K562 (cell line): ENCODE results near the gene PRKCQ. TPM values are rescaled to one million over a fixed set of nuclear protein-coding genes. Genes with fewer than 3 reads are reported as not detected.

Source experiments
- ATAC-seq: fragments of 200-7000 bp; cut with Tn5 transposase; 3 replicates; pipeline ENCODE4 v1.9.1; 2020; ENCODE audit warnings: moderate library complexity
- BruUV-seq: library from RNA; stranded (reverse); fragments of 400-500 nt; replicated peaks from 2 replicates; lab custom pipeline; 2021; lab: Mats Ljungman, UMichigan
- CTCF ChIA-PET: fragments of 300-600 bp; formaldehyde crosslinking; extraction: SDS; loops from one replicate; lab custom pipeline; 2021; ENCODE audit warnings: low intra/inter-chr PET ratio; lab: Yijun Ruan, JAX
- POLR2A ChIA-PET: fragments of 300-600, 350-650 bp; sonication (Branson Sonifier 250); formaldehyde crosslinking; extraction: SDS; loops from one replicate; lab custom pipeline; 2021; ENCODE audit warnings: antibody characterized with exemption, inconsistent platforms; lab: Yijun Ruan, JAX
- DNase-seq, 4 experiments: peaks; one replicate each; pipeline versions ENCODE4 v3.0.0 to v3.0.0-alpha.2; 2011 to 2018; ENCODE audit warnings: low spot score in 3 of 4, mixed read lengths in 3 of 4; ENCODE audit errors: extremely low read depth in 1 of 4
- FAIRE-seq: peaks from 2 replicates; lab custom pipeline; 2011; peaks lifted over from hg19 to GRCh38; lab: Jason Lieb, UNC
- H2AFZ ChIP-seq: 2 replicates; pipeline ENCODE4 v1.6.0; 2011; ENCODE audit warnings: low read depth, low read length, control low read depth, inconsistent platforms
- H3K27ac ChIP-seq: fragments of 200-600 bp; 3 replicates; pipeline ENCODE4 v1.8.0; 2011; ENCODE audit warnings: low read depth, mild to moderate bottlenecking, control low read depth, inconsistent platforms, low read length, moderate library complexity, mixed read lengths; ENCODE audit errors: extremely low read depth
- H3K27me3 ChIP-seq, 2 experiments: fragments of 300-600 bp in 1 of 2; 2 replicates in 1 of 2; 3 replicates in 1 of 2; pipeline versions ENCODE4 v1.6.0 to v1.8.0; 2011; ENCODE audit warnings: inconsistent platforms in 2 of 2, low read length in 2 of 2, mild to moderate bottlenecking in 1 of 2, mixed read lengths in 1 of 2, moderate library complexity in 1 of 2; ENCODE audit not compliant: control insufficient read depth in 2 of 2, insufficient read depth in 2 of 2
- H3K36me3 ChIP-seq: fragments of 300-600 bp; 3 replicates; pipeline ENCODE4 v1.8.0; 2011; ENCODE audit warnings: mild to moderate bottlenecking, low read length, inconsistent platforms; ENCODE audit not compliant: control insufficient read depth, insufficient read depth
- H3K4me1 ChIP-seq, 2 experiments: fragments of 200-600 bp in 1 of 2; replicated peaks in 1 of 2; 2 replicates in 1 of 2; 3 replicates in 1 of 2; pipeline versions ENCODE4 v1.5.1 to v1.8.0; 2011; ENCODE audit warnings: inconsistent platforms in 2 of 2, low read length in 2 of 2, mild to moderate bottlenecking in 1 of 2, mixed read lengths in 1 of 2, moderate library complexity in 1 of 2; ENCODE audit not compliant: control insufficient read depth in 2 of 2, insufficient read depth in 2 of 2
- H3K4me2 ChIP-seq: 2 replicates; pipeline ENCODE4 v1.6.1; 2011; ENCODE audit warnings: low read length, control low read depth, inconsistent platforms, mixed read lengths; ENCODE audit not compliant: insufficient read depth
- H3K4me3 ChIP-seq: fragments of 200-600 bp; sonication (generic), shearing (Covaris generic); 2 replicates; pipeline ENCODE4 v1.5.1; 2016; ENCODE audit warnings: control low read depth, inconsistent platforms
- H3K79me2 ChIP-seq: fragments of 200-600 bp; 3 replicates; pipeline ENCODE4 v1.8.0; 2011; ENCODE audit warnings: low read length, inconsistent platforms; ENCODE audit not compliant: control insufficient read depth, insufficient read depth
- H3K9ac ChIP-seq, 2 experiments: 2 replicates each; pipeline versions ENCODE4 v1.6.0 to v1.6.1; 2011; ENCODE audit warnings: low read depth in 2 of 2, low read length in 2 of 2, control low read depth in 1 of 2, inconsistent platforms in 1 of 2, mild to moderate bottlenecking in 1 of 2, mixed read lengths in 1 of 2; ENCODE audit not compliant: insufficient read depth in 1 of 2
- H3K9me1 ChIP-seq: one replicate; pipeline ENCODE4 v1.6.0; 2011; ENCODE audit warnings: inconsistent platforms, mild to moderate bottlenecking, low read length, moderate library complexity; ENCODE audit not compliant: control insufficient read depth, insufficient read depth
- H3K9me3 ChIP-seq: replicated peaks from 2 replicates; pipeline ENCODE4 v1.5.1; 2011; ENCODE audit warnings: low read depth, low read length, inconsistent platforms; ENCODE audit not compliant: control insufficient read depth, insufficient read depth
- H4K20me1 ChIP-seq: replicated peaks from 2 replicates; pipeline ENCODE4 v1.6.1; 2011; ENCODE audit warnings: low read length, inconsistent platforms, mixed read lengths; ENCODE audit not compliant: control insufficient read depth, insufficient read depth
- BCOR ChIP-seq: fragments of 450-650 bp; IDR thresholded peaks from 2 replicates; pipeline ENCODE4 v1.6.1; 2016
- CSDE1 ChIP-seq, 2 experiments: fragments of 450-650 bp; IDR thresholded peaks; 2 replicates each; pipeline ENCODE4 v1.6.1; 2016; ENCODE audit warnings: mild to moderate bottlenecking in 1 of 2
- FIP1L1 ChIP-seq: fragments of 200-400 bp; formaldehyde crosslinking; IDR thresholded peaks from 2 replicates; pipeline ENCODE4 v1.6.1; 2018; ENCODE audit warnings: mild to moderate bottlenecking, low read depth, low read length; ENCODE audit not compliant: poor library complexity, severe bottlenecking
- GABPB2 ChIP-seq: fragments of 250-450 bp; sonication (Bioruptor Pico); conservative IDR thresholded peaks from 2 replicates; pipeline ENCODE4 v1.5.1; 2021; ENCODE audit warnings: mild to moderate bottlenecking
- KLF1 ChIP-seq: fragments of 450-650 bp; IDR thresholded peaks from 2 replicates; pipeline ENCODE4 v1.6.1; 2016; ENCODE audit warnings: missing genetic modification characterization, missing compliant biosample characterization
- SNIP1 ChIP-seq: fragments of 450-650 bp; IDR thresholded peaks from 2 replicates; pipeline ENCODE4 v1.7.1; 2017; ENCODE audit warnings: low read depth, mild to moderate bottlenecking
- ZFPM2 ChIP-seq: fragments of 250-450 bp; sonication (Bioruptor Pico); IDR thresholded peaks from 2 replicates; pipeline ENCODE4 v1.5.1; 2022; ENCODE audit warnings: mild to moderate bottlenecking
- whole genome bisulfite sequencing: fragments of 100-300 bp; shearing (Covaris generic); methylation state at CpG from one replicate; pipeline ENCODE4 v1.1.6; 2016; ENCODE audit warnings: low coverage, mixed read lengths; ENCODE audit not compliant: insufficient coverage; ENCODE audit errors: missing lambda C conversion rate; 5-methylcytosine and 5-hydroxymethylcytosine counted together
- in situ Hi-C: fragments of 300-500 bp; cut with MboI; formaldehyde crosslinking; loops from 4 replicates; pipeline ENCODE4 v1.15.0; 2018; ENCODE audit warnings: inconsistent platforms, mixed read lengths
- intact Hi-C: fragments of 100-400 bp; cut with micrococcal nuclease; formaldehyde crosslinking; loops from 2 replicates; pipeline ENCODE4 v1.14.2; 2022
- polyA plus RNA-seq, 8 experiments: library from polyadenylated mRNA; depleted of rRNA in 4 of 8; stranded (reverse) in 5 of 8; unstranded in 3 of 8; fragments of >200 nt; fragmentation: Nextera tagmentation in 2 of 8; fragmentation: Illumina TruSeq in 1 of 8; extraction: Ambion mirVana in 2 of 8; extraction: Trizol in 1 of 8; gene quantifications; 2 replicates each; pipeline versions ENCODE4 v1.2.1 to v1.2.3, GENCODE V29; 2011 to 2014; ENCODE audit warnings: inconsistent platforms in 1 of 8, missing spikeins in 1 of 8
- total RNA-seq, 7 experiments: library from RNA; depleted of rRNA in 6 of 7; stranded (reverse); fragments of >200 nt in 6 of 7; fragmentation: Illumina TruSeq in 2 of 7; extraction: Trizol in 2 of 7; gene quantifications; 2 replicates each; pipeline versions ENCODE4 v1.2.1 to v1.2.3, GENCODE V29; 2011 to 2021; ENCODE audit warnings: low replicate concordance in 1 of 7
- TF ChIP-seq, protein P1 (sequence below): sonication (generic); formaldehyde crosslinking; IDR thresholded peaks from 2 replicates; pipeline ENCODE4 v1.8.0; 2022; ENCODE audit warnings: mild to moderate bottlenecking, missing genetic modification reagents
- TF ChIP-seq, protein P2 (sequence below): sonication (generic); IDR thresholded peaks from 2 replicates; pipeline ENCODE4 v1.6.1; 2016
- TF ChIP-seq, protein P3 (sequence below): fragments of 200-800 bp; sonication (Bioruptor generic); IDR thresholded peaks from 2 replicates; pipeline ENCODE4 v1.6.1; 2017; ENCODE audit warnings: missing genetic modification characterization, missing compliant biosample characterization
- TF ChIP-seq, protein P4 (sequence below): fragments of 250-450 bp; sonication (Bioruptor Pico); IDR thresholded peaks from 2 replicates; pipeline ENCODE4 v1.6.1; 2021; ENCODE audit warnings: mild to moderate bottlenecking
- TF ChIP-seq, protein P5 (sequence below): sonication (generic); formaldehyde crosslinking; IDR thresholded peaks from 2 replicates; pipeline ENCODE4 v1.8.1; 2023; ENCODE audit warnings: mild to moderate bottlenecking, missing genetic modification reagents

PRKCQ gene
- total and polyA plus RNA-seq, 9 of the 15 experiments (the other 6 are each of a cell fraction or from before 2014, with no cell fraction given), result 4.4 to 23.3 (median 14.6) TPM

DNA sequence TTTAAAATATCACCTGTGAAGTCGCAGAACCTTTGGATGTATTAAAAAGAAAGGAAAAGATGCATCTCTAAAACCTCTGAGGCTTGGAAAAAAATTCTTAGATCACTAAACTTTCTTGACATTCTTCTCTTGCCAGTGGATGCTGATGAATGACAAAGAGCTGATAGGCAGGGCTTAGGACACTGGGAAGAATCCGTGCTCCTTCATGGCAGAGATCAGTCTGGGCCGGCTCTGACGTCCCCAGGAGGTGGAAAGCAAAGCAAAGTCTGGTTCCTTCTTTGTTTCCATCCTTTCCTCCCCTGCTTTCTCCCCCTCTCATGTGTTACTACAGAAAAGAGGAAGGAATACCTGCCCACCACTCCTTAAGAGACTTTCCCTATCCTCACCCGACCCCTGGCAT is 161.9 kb downstream of the PRKCQ start:
- ATAC-seq, result no peak
- no peak for DNase-seq

More for the DNA sequence above, 161.9 kb downstream of the PRKCQ start:
- CTCF ChIA-PET, result interaction anchor here (0.6 to 2.9 kb wide), 2 partner anchors 247 to 250 kb away, joined by 3 to 29 read pairs; no protein-coding TSS in a partner anchor
- Histone ChIP-seq H3K9ac (no peak overlapping the region), H3K9me1 (no peaks in the 10 kb centered on the region), H3K4me2 (no peak overlapping the region), H3K36me3 (no peaks in the 10 kb centered on the region), H3K27me3 (peaks cover 2 to 13% of the 10 kb centered on the region in 2 experiments; a peak in 1 of 5 replicates), H3K4me3 (no peak overlapping the region), H3K27ac (no peak overlapping the region), H3K9me3 (no peaks in the 10 kb centered on the region; the same call in 1 of the 2 replicates), H3K4me1 (no peaks in the 10 kb centered on the region), H2AFZ (no peak overlapping the region), H4K20me1 (peaks cover 5% of the 10 kb centered on the region; the same call in 1 of the 2 replicates), H3K79me2 (no peaks in the 10 kb centered on the region)
- TF ChIP-seq ZFPM2 (no peak), CSDE1 (IDR thresholded peaks at IDR 0.05) (no peak), KLF1 (tag) (no peak), BCOR (no peak), SNIP1 (no peak), GABPB2 (CRISPR knock-in tag) (no peak), FIP1L1 (no peak)
- TF ChIP-seq, protein P1, sequence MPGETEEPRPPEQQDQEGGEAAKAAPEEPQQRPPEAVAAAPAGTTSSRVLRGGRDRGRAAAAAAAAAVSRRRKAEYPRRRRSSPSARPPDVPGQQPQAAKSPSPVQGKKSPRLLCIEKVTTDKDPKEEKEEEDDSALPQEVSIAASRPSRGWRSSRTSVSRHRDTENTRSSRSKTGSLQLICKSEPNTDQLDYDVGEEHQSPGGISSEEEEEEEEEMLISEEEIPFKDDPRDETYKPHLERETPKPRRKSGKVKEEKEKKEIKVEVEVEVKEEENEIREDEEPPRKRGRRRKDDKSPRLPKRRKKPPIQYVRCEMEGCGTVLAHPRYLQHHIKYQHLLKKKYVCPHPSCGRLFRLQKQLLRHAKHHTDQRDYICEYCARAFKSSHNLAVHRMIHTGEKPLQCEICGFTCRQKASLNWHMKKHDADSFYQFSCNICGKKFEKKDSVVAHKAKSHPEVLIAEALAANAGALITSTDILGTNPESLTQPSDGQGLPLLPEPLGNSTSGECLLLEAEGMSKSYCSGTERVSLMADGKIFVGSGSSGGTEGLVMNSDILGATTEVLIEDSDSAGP (CRISPR knock-in tag), result no peak
- TF ChIP-seq, protein P2, sequence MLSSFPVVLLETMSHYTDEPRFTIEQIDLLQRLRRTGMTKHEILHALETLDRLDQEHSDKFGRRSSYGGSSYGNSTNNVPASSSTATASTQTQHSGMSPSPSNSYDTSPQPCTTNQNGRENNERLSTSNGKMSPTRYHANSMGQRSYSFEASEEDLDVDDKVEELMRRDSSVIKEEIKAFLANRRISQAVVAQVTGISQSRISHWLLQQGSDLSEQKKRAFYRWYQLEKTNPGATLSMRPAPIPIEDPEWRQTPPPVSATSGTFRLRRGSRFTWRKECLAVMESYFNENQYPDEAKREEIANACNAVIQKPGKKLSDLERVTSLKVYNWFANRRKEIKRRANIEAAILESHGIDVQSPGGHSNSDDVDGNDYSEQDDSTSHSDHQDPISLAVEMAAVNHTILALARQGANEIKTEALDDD, result no peak
- TF ChIP-seq, protein P3, sequence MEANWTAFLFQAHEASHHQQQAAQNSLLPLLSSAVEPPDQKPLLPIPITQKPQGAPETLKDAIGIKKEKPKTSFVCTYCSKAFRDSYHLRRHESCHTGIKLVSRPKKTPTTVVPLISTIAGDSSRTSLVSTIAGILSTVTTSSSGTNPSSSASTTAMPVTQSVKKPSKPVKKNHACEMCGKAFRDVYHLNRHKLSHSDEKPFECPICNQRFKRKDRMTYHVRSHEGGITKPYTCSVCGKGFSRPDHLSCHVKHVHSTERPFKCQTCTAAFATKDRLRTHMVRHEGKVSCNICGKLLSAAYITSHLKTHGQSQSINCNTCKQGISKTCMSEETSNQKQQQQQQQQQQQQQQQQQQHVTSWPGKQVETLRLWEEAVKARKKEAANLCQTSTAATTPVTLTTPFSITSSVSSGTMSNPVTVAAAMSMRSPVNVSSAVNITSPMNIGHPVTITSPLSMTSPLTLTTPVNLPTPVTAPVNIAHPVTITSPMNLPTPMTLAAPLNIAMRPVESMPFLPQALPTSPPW (CRISPR knock-in tag), result no peak
- TF ChIP-seq, protein P4, sequence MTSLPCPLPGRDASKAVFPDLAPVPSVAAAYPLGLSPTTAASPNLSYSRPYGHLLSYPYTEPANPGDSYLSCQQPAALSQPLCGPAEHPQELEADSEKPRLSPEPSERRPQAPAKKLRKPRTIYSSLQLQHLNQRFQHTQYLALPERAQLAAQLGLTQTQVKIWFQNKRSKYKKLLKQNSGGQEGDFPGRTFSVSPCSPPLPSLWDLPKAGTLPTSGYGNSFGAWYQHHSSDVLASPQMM, result no peak
- TF ChIP-seq, protein P5, sequence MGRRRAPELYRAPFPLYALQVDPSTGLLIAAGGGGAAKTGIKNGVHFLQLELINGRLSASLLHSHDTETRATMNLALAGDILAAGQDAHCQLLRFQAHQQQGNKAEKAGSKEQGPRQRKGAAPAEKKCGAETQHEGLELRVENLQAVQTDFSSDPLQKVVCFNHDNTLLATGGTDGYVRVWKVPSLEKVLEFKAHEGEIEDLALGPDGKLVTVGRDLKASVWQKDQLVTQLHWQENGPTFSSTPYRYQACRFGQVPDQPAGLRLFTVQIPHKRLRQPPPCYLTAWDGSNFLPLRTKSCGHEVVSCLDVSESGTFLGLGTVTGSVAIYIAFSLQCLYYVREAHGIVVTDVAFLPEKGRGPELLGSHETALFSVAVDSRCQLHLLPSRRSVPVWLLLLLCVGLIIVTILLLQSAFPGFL, result no peak
- intact Hi-C loops (loop anchor here (5.0 kb wide), 1 partner anchor 229 kb away; no protein-coding TSS in a partner anchor), in situ Hi-C loops (no loop called here)
- 4% methylated on average over 5 of the region's 5 CpGs for WGBS
- no TSS peak for BruUV-seq
- FAIRE-seq, result no peak
- POLR2A ChIA-PET, result interaction anchor here (0.6 kb wide), 1 partner anchor 42 kb away, joined by 3 read pairs; no protein-coding TSS in a partner anchor
